K562 (cell line): ENCODE results near the gene ZFYVE28. TPM values are rescaled to one million over a fixed set of nuclear protein-coding genes. Genes with fewer than 3 reads are reported as not detected.

Experiments used
- ATAC-seq: fragments of 200-7000 bp; cut with Tn5 transposase; 3 replicates; pipeline ENCODE4 v1.9.1; 2020; ENCODE audit warnings: moderate library complexity
- BruUV-seq: library from RNA; stranded (reverse); fragments of 400-500 nt; replicated peaks from 2 replicates; lab custom pipeline; 2021; lab: Mats Ljungman, UMichigan
- CTCF ChIA-PET: fragments of 300-600 bp; formaldehyde crosslinking; extraction: SDS; loops from one replicate; lab custom pipeline; 2021; ENCODE audit warnings: low intra/inter-chr PET ratio; lab: Yijun Ruan, JAX
- POLR2A ChIA-PET: fragments of 300-600, 350-650 bp; sonication (Branson Sonifier 250); formaldehyde crosslinking; extraction: SDS; loops from one replicate; lab custom pipeline; 2021; ENCODE audit warnings: antibody characterized with exemption, inconsistent platforms; lab: Yijun Ruan, JAX
- DNase-seq, 4 experiments: peaks; one replicate each; pipeline versions ENCODE4 v3.0.0 to v3.0.0-alpha.2; 2011 to 2018; ENCODE audit warnings: low spot score in 3 of 4, mixed read lengths in 3 of 4; ENCODE audit errors: extremely low read depth in 1 of 4
- FAIRE-seq: peaks from 2 replicates; lab custom pipeline; 2011; peaks lifted over from hg19 to GRCh38; lab: Jason Lieb, UNC
- H2AFZ ChIP-seq: 2 replicates; pipeline ENCODE4 v1.6.0; 2011; ENCODE audit warnings: low read depth, low read length, control low read depth, inconsistent platforms
- H3K27ac ChIP-seq: fragments of 200-600 bp; 3 replicates; pipeline ENCODE4 v1.8.0; 2011; ENCODE audit warnings: low read depth, mild to moderate bottlenecking, control low read depth, inconsistent platforms, low read length, moderate library complexity, mixed read lengths; ENCODE audit errors: extremely low read depth
- H3K27me3 ChIP-seq, 2 experiments: fragments of 300-600 bp in 1 of 2; 2 replicates in 1 of 2; 3 replicates in 1 of 2; pipeline versions ENCODE4 v1.6.0 to v1.8.0; 2011; ENCODE audit warnings: inconsistent platforms in 2 of 2, low read length in 2 of 2, mild to moderate bottlenecking in 1 of 2, mixed read lengths in 1 of 2, moderate library complexity in 1 of 2; ENCODE audit not compliant: control insufficient read depth in 2 of 2, insufficient read depth in 2 of 2
- H3K36me3 ChIP-seq: fragments of 300-600 bp; 3 replicates; pipeline ENCODE4 v1.8.0; 2011; ENCODE audit warnings: mild to moderate bottlenecking, low read length, inconsistent platforms; ENCODE audit not compliant: control insufficient read depth, insufficient read depth
- H3K4me1 ChIP-seq, 2 experiments: fragments of 200-600 bp in 1 of 2; replicated peaks in 1 of 2; 2 replicates in 1 of 2; 3 replicates in 1 of 2; pipeline versions ENCODE4 v1.5.1 to v1.8.0; 2011; ENCODE audit warnings: inconsistent platforms in 2 of 2, low read length in 2 of 2, mild to moderate bottlenecking in 1 of 2, mixed read lengths in 1 of 2, moderate library complexity in 1 of 2; ENCODE audit not compliant: control insufficient read depth in 2 of 2, insufficient read depth in 2 of 2
- H3K4me2 ChIP-seq: 2 replicates; pipeline ENCODE4 v1.6.1; 2011; ENCODE audit warnings: low read length, control low read depth, inconsistent platforms, mixed read lengths; ENCODE audit not compliant: insufficient read depth
- H3K4me3 ChIP-seq: fragments of 200-600 bp; sonication (generic), shearing (Covaris generic); 2 replicates; pipeline ENCODE4 v1.5.1; 2016; ENCODE audit warnings: control low read depth, inconsistent platforms
- H3K79me2 ChIP-seq: fragments of 200-600 bp; 3 replicates; pipeline ENCODE4 v1.8.0; 2011; ENCODE audit warnings: low read length, inconsistent platforms; ENCODE audit not compliant: control insufficient read depth, insufficient read depth
- H3K9ac ChIP-seq, 2 experiments: 2 replicates each; pipeline versions ENCODE4 v1.6.0 to v1.6.1; 2011; ENCODE audit warnings: low read depth in 2 of 2, low read length in 2 of 2, control low read depth in 1 of 2, inconsistent platforms in 1 of 2, mild to moderate bottlenecking in 1 of 2, mixed read lengths in 1 of 2; ENCODE audit not compliant: insufficient read depth in 1 of 2
- H3K9me1 ChIP-seq: one replicate; pipeline ENCODE4 v1.6.0; 2011; ENCODE audit warnings: inconsistent platforms, mild to moderate bottlenecking, low read length, moderate library complexity; ENCODE audit not compliant: control insufficient read depth, insufficient read depth
- H3K9me3 ChIP-seq: replicated peaks from 2 replicates; pipeline ENCODE4 v1.5.1; 2011; ENCODE audit warnings: low read depth, low read length, inconsistent platforms; ENCODE audit not compliant: control insufficient read depth, insufficient read depth
- H4K20me1 ChIP-seq: replicated peaks from 2 replicates; pipeline ENCODE4 v1.6.1; 2011; ENCODE audit warnings: low read length, inconsistent platforms, mixed read lengths; ENCODE audit not compliant: control insufficient read depth, insufficient read depth
- BRF2 ChIP-seq: IDR thresholded peaks from 3 replicates; pipeline ENCODE4 v1.6.1; 2011; ENCODE audit warnings: borderline replicate concordance, mild to moderate bottlenecking; ENCODE audit not compliant: insufficient read length, insufficient read depth
- EHMT2 ChIP-seq: fragments of 450-650 bp; IDR thresholded peaks from 2 replicates; pipeline ENCODE4 v1.6.1; 2018; ENCODE audit warnings: antibody characterized with exemption
- ETV5 ChIP-seq: sonication (generic); formaldehyde crosslinking; IDR thresholded peaks from 2 replicates; pipeline ENCODE4 v1.4.0; 2020; ENCODE audit warnings: low read depth, mild to moderate bottlenecking, missing genetic modification reagents
- ILF3 ChIP-seq: fragments of 450-650 bp; IDR thresholded peaks from 2 replicates; pipeline ENCODE4 v1.6.1; 2018; ENCODE audit warnings: antibody characterized with exemption, mild to moderate bottlenecking, moderate library complexity, borderline replicate concordance
- ILK ChIP-seq: fragments of 450-650 bp; IDR thresholded peaks from 2 replicates; pipeline ENCODE4 v1.6.1; 2016; ENCODE audit warnings: missing genetic modification characterization, low read depth, mild to moderate bottlenecking, missing compliant biosample characterization, moderate library complexity, borderline replicate concordance
- MYC ChIP-seq, 2 experiments: fragments of 250-450 bp in 1 of 2; sonication (Bioruptor Pico) in 1 of 2; IDR thresholded peaks; 2 replicates each; pipeline versions ENCODE4 v1.5.1 to v1.6.1; 2012 to 2021; ENCODE audit warnings: low read depth in 2 of 2, borderline replicate concordance in 1 of 2, improper control_type of control experiment in 1 of 2, low read length in 1 of 2, mild to moderate bottlenecking in 1 of 2, moderate library complexity in 1 of 2
- NCOA2 ChIP-seq, 2 experiments: fragments of 450-650 bp; IDR thresholded peaks; 2 replicates each; pipeline ENCODE4 v1.6.1; 2018; ENCODE audit warnings: mild to moderate bottlenecking in 2 of 2, moderate library complexity in 1 of 2; ENCODE audit not compliant: partially characterized antibody in 2 of 2
- PPARD ChIP-seq: fragments of 250-450 bp; sonication (Bioruptor Pico); IDR thresholded peaks from 2 replicates; pipeline ENCODE4 v1.8.0; 2022; ENCODE audit warnings: inconsistent platforms, mild to moderate bottlenecking, moderate library complexity
- THRAP3 ChIP-seq: fragments of 450-650 bp; IDR thresholded peaks from 2 replicates; pipeline ENCODE4 v1.6.1; 2016; ENCODE audit warnings: mild to moderate bottlenecking, inconsistent platforms, borderline replicate concordance
- ZFX ChIP-seq: sonication (generic); formaldehyde crosslinking; IDR thresholded peaks from 2 replicates; pipeline ENCODE4 v1.8.0; 2022; ENCODE audit warnings: mild to moderate bottlenecking, missing genetic modification reagents, moderate library complexity
- ZNF175 ChIP-seq: fragments of 200-800 bp; sonication (Bioruptor generic); IDR thresholded peaks from 2 replicates; pipeline ENCODE4 v1.6.1; 2016; ENCODE audit warnings: low read depth, mild to moderate bottlenecking, missing genetic modification characterization, missing compliant biosample characterization
- ZNF408 ChIP-seq: fragments of 250-450 bp; sonication (Bioruptor Pico); IDR thresholded peaks from 2 replicates; pipeline ENCODE4 v1.4.0; 2020; ENCODE audit warnings: low read depth, mild to moderate bottlenecking, moderate library complexity
- WGBS: fragments of 100-300 bp; shearing (Covaris generic); methylation state at CpG from one replicate; pipeline ENCODE4 v1.1.6; 2016; ENCODE audit warnings: low coverage, mixed read lengths; ENCODE audit not compliant: insufficient coverage; ENCODE audit errors: missing lambda C conversion rate; 5-methylcytosine and 5-hydroxymethylcytosine counted together
- in situ Hi-C: fragments of 300-500 bp; cut with MboI; formaldehyde crosslinking; loops from 4 replicates; pipeline ENCODE4 v1.15.0; 2018; ENCODE audit warnings: inconsistent platforms, mixed read lengths
- intact Hi-C: fragments of 100-400 bp; cut with micrococcal nuclease; formaldehyde crosslinking; loops from 2 replicates; pipeline ENCODE4 v1.14.2; 2022
- polyA plus RNA-seq, 8 experiments: library from polyadenylated mRNA; depleted of rRNA in 4 of 8; stranded (reverse) in 5 of 8; unstranded in 3 of 8; fragments of >200 nt; fragmentation: Nextera tagmentation in 2 of 8; fragmentation: Illumina TruSeq in 1 of 8; extraction: Ambion mirVana in 2 of 8; extraction: Trizol in 1 of 8; gene quantifications; 2 replicates each; pipeline versions ENCODE4 v1.2.1 to v1.2.3, GENCODE V29; 2011 to 2014; ENCODE audit warnings: inconsistent platforms in 1 of 8, missing spikeins in 1 of 8
- total RNA-seq, 7 experiments: library from RNA; depleted of rRNA in 6 of 7; stranded (reverse); fragments of >200 nt in 6 of 7; fragmentation: Illumina TruSeq in 2 of 7; extraction: Trizol in 2 of 7; gene quantifications; 2 replicates each; pipeline versions ENCODE4 v1.2.1 to v1.2.3, GENCODE V29; 2011 to 2021; ENCODE audit warnings: low replicate concordance in 1 of 7
- TF ChIP-seq, protein P1 (sequence below): sonication (generic); formaldehyde crosslinking; IDR thresholded peaks from 2 replicates; pipeline ENCODE4 v1.8.1; 2023; ENCODE audit warnings: mild to moderate bottlenecking, missing genetic modification reagents, moderate library complexity
- TF ChIP-seq, protein P2 (sequence below): fragments of 450-650 bp; IDR thresholded peaks from 2 replicates; pipeline ENCODE4 v1.6.1; 2016; ENCODE audit warnings: missing biosample characterization, missing genetic modification characterization

The ZFYVE28 gene
- total and polyA plus RNA-seq, 9 of the 15 experiments (the other 6 are each of a cell fraction or from before 2014, with no cell fraction given) = 1.3 to 24.8 (median 8.9) TPM

DNA sequence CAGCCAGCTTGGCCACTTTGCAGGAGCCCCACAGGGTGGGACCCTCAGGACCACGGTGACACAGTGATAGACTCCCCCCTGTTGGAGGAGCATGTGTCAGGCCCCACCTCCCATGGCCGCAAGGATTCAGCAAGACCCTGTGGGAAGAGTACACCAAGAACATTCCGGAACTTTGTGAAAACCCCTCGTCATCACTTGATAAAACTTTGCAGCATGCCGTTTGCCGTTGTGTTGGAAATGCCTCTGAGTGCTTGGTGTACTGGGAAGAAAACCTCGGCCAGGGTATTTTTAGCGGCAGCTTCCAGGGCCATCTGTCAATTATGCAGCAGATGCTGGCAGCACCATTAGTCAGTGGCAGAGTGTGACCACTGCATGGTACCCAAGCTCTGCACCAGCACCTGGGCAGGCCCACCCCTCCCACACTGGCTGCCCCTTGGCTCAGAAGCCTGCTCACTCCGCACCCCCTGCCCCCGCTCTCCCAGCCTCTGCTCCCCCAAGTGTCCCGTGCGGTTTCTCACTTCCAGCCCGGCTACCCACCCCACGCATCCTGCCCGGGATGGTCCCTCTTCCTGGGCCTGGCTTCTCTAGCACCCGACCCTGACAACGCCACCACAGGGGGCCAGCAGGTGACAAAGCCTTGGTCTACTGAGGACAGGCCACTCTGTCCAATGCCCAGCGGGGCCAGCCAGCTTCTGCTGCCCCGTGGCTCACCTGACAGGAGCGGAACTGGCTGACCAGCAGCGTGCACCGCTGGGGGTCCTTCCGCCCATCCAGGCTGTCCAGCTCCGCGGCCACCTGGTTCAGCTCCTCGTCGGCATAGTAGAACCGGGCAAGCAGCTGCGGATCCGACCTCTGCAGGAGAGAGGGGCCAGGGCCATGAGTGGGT is 65.0 kb downstream of the ZFYVE28 start:
- Histone ChIP-seq H3K79me2 (peaks cover 14% of the 10 kb centered on the region), H4K20me1 (no peaks in the 10 kb centered on the region; the same call in 1 of the 2 replicates), H3K9me1 (peaks cover 5% of the 10 kb centered on the region), H3K4me1 (peaks cover 0 to 34% of the 10 kb centered on the region in 2 experiments; a peak in 2 of 5 replicates), H3K36me3 (peaks cover 4% of the 10 kb centered on the region; the same call in 1 of the 3 replicates), H3K27ac (no peak overlapping the region), H3K9me3 (no peaks in the 10 kb centered on the region), H3K4me3 (no peak overlapping the region), H3K27me3 (no peaks in the 10 kb centered on the region)
- ChIA-PET CTCF (interaction anchor here (0.6 kb wide), 1 partner anchor 123 kb away, joined by 3 read pairs; no protein-coding TSS in a partner anchor), POLR2A (interaction anchor here (0.7 kb wide), 1 partner anchor 29 kb away, joined by 4 read pairs; no protein-coding TSS in a partner anchor)
- in situ Hi-C loops = no loop called here
- FAIRE-seq (no peak), DNase-seq (no peak)
- intact Hi-C loops = loop anchor here (5.0 kb wide), 1 partner anchor 131 kb away; no protein-coding TSS in a partner anchor
- WGBS = 91% methylated on average over 21 of the region's 30 CpGs
- TF ChIP-seq ILK (tag) = no peak
- TF ChIP-seq, protein P1, sequence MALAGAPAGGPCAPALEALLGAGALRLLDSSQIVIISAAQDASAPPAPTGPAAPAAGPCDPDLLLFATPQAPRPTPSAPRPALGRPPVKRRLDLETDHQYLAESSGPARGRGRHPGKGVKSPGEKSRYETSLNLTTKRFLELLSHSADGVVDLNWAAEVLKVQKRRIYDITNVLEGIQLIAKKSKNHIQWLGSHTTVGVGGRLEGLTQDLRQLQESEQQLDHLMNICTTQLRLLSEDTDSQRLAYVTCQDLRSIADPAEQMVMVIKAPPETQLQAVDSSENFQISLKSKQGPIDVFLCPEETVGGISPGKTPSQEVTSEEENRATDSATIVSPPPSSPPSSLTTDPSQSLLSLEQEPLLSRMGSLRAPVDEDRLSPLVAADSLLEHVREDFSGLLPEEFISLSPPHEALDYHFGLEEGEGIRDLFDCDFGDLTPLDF (CRISPR knock-in tag) = no peak
- TF ChIP-seq EHMT2 = no peak
- TF ChIP-seq ZNF408 (CRISPR knock-in tag) = no peak
- TF ChIP-seq, protein P2, sequence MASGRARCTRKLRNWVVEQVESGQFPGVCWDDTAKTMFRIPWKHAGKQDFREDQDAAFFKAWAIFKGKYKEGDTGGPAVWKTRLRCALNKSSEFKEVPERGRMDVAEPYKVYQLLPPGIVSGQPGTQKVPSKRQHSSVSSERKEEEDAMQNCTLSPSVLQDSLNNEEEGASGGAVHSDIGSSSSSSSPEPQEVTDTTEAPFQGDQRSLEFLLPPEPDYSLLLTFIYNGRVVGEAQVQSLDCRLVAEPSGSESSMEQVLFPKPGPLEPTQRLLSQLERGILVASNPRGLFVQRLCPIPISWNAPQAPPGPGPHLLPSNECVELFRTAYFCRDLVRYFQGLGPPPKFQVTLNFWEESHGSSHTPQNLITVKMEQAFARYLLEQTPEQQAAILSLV (tag) = no peak
- TF ChIP-seq ZFX (CRISPR knock-in tag) = no peak
- TF ChIP-seq THRAP3 = no peak
- TF ChIP-seq NCOA2 (IDR thresholded peaks at IDR 0.05; ENCODE audit: partially characterized antibody in 2 of 2) = no peak
- no peak for TF ChIP-seq BRF2
- no peak for TF ChIP-seq ETV5
- TF ChIP-seq ILF3 = no peak
- no peak for TF ChIP-seq MYC (IDR thresholded peaks at IDR 0.05; ENCODE audit: low read depth, low read length)
- no peak for TF ChIP-seq MYC (CRISPR knock-in tag; IDR thresholded peaks at IDR 0.05; ENCODE audit: borderline replicate concordance, low read depth)
- no peak for TF ChIP-seq ZNF175 (CRISPR knock-in tag)
- no peak for TF ChIP-seq PPARD (CRISPR knock-in tag)
- TF ChIP-seq, all 486 proteins: peak for 0
- ATAC-seq = no peak
- no TSS peak for BruUV-seq
- Histone ChIP-seq H3K9ac (peak overlapping the region in 1 of 2 experiments; percentile 58; a peak in 2 of 4 replicates), H2AFZ (no peak overlapping the region), H3K4me2 (no peak overlapping the region)
